Chondrocyte (in vitro differentiated cells): ENCODE results near the gene POPDC3. TPM values are rescaled to one million over a fixed set of nuclear protein-coding genes. Genes with fewer than 3 reads are reported as not detected.

ENCODE experiments used
- DNase-seq: peaks from one replicate; pipeline ENCODE4 v3.0.0; 2021; ENCODE audit warnings: mixed read lengths, low spot score
- H3K27ac Mint-ChIP-seq: one replicate; pipeline ENCODE4 v1.8.0; 2021; ENCODE audit warnings: mild to moderate bottlenecking, moderate library complexity, mixed read lengths; ENCODE audit not compliant: unreplicated experiment
- H3K27me3 Mint-ChIP-seq: 2 replicates; pipeline ENCODE4 v1.8.0; 2021; ENCODE audit warnings: low read depth, mixed read lengths
- H3K36me3 Mint-ChIP-seq: 2 replicates; pipeline ENCODE4 v1.8.0; 2021; ENCODE audit warnings: low read depth, mixed read lengths
- H3K4me1 Mint-ChIP-seq: 2 replicates; pipeline ENCODE4 v1.8.0; 2021; ENCODE audit warnings: low read depth, mild to moderate bottlenecking, mixed read lengths
- H3K4me3 Mint-ChIP-seq: one replicate; pipeline ENCODE4 v1.8.0; 2021; ENCODE audit warnings: mild to moderate bottlenecking, moderate library complexity, mixed read lengths; ENCODE audit not compliant: unreplicated experiment
- H3K9me3 Mint-ChIP-seq: 2 replicates; pipeline ENCODE4 v1.8.0; 2021; ENCODE audit warnings: low read depth, mixed read lengths
- CTCF ChIP-seq: fragments of 200-600 bp; sonication (generic); IDR thresholded peaks from 2 replicates; pipeline ENCODE4 v1.5.0; 2021; ENCODE audit warnings: antibody characterized with exemption, mild to moderate bottlenecking, moderate library complexity
- total RNA-seq: library from RNA; stranded (reverse); gene quantifications from 3 replicates; pipeline ENCODE4 v1.2.1, GENCODE V29; 2021

POPDC3 gene
- total RNA-seq, 1 donor from 2014 or later = 2.6 TPM

- no peaks in the 10 kb centered on the region for H3K36me3 Mint-ChIP-seq
- no peak overlapping the region for H3K4me3 Mint-ChIP-seq
- no peak for DNase-seq
- no peaks in the 10 kb centered on the region for H3K9me3 Mint-ChIP-seq
- no peak overlapping the region for H3K27ac Mint-ChIP-seq
- TF ChIP-seq CTCF = no peak
- peaks cover 2% of the 10 kb centered on the region for H3K27me3 Mint-ChIP-seq
- H3K4me1 Mint-ChIP-seq = no peaks in the 10 kb centered on the region
Measured at GRCh38 chr6:105170059-105170458, 9.8 kb downstream of the POPDC3 start.

GRCh38 chr6:105167914-105168313 is 11.9 kb downstream of the POPDC3 start:
- Mint-ChIP-seq H3K27ac (no peak overlapping the region), H3K9me3 (no peaks in the 10 kb centered on the region), H3K27me3 (peaks cover 2% of the 10 kb centered on the region), H3K4me1 (no peaks in the 10 kb centered on the region), H3K36me3 (no peaks in the 10 kb centered on the region), H3K4me3 (no peak overlapping the region)
- no peak for TF ChIP-seq CTCF
- DNase-seq = no peak

- Mint-ChIP-seq H3K4me1 (peaks cover 5% of the 10 kb centered on the region), H3K4me3 (no peak overlapping the region)
Measured at GRCh38 chr6:105164418-105164817, 15.4 kb downstream of the POPDC3 start.

DNA sequence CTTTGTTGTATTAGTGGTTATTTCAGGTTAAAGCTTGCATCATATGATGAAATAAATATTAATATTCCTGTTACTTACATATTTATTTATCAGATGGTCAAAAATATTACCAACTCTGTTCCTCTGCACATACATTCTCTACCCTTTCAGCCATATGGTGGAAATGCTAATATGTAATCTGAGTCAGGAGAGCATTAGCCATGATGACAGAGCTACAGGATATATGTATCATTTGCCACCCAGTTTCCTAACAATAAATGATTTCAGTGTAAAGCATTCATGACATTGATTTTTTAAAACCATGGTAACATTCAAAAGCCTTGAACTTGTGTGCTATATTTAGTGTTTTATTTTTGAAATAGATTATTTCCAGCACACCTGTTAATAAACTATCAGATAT is 16.6 kb downstream of the POPDC3 start:
- H3K36me3 Mint-ChIP-seq = no peaks in the 10 kb centered on the region
- no peak for DNase-seq
- H3K4me1 Mint-ChIP-seq = peaks cover 5% of the 10 kb centered on the region
- H3K9me3 Mint-ChIP-seq = no peaks in the 10 kb centered on the region
- no peak overlapping the region for H3K4me3 Mint-ChIP-seq
- no peaks in the 10 kb centered on the region for H3K27me3 Mint-ChIP-seq
- H3K27ac Mint-ChIP-seq = no peak overlapping the region
- no peak for TF ChIP-seq CTCF

More at GRCh38 chr6:105164418-105164817, 15.4 kb downstream of the POPDC3 start:
- no peak for DNase-seq
- no peak for TF ChIP-seq CTCF
- Mint-ChIP-seq H3K36me3 (no peaks in the 10 kb centered on the region), H3K27ac (no peak overlapping the region), H3K9me3 (no peaks in the 10 kb centered on the region), H3K27me3 (peaks cover 2% of the 10 kb centered on the region)

GRCh38 chr6:105162377-105162776 is 17.4 kb downstream of the POPDC3 start:
- Mint-ChIP-seq H3K27ac (no peak overlapping the region), H3K9me3 (no peaks in the 10 kb centered on the region), H3K4me1 (peaks cover 5% of the 10 kb centered on the region), H3K4me3 (no peak overlapping the region), H3K27me3 (no peaks in the 10 kb centered on the region), H3K36me3 (no peaks in the 10 kb centered on the region)
- DNase-seq = no peak
- no peak for TF ChIP-seq CTCF
